Urinary bladder (tissue), 4 donors: ENCODE measurements around the gene AMZ2. TPM values are rescaled to one million over a fixed set of nuclear protein-coding genes. Genes with fewer than 3 reads are reported as not detected.
"Not testable (repeated sequence)": the region's sequence is repeated elsewhere in the genome, so short reads cannot be mapped to it uniquely, and the experiment has no call there.

Source experiments
- DNase-seq: peaks from one replicate; pipeline ENCODE4 v3.0.0-alpha.2; 2015; ENCODE audit errors: extremely low spot score
- H3K27ac ChIP-seq: one replicate; pipeline ENCODE4 v1.5.1; 2013; ENCODE audit warnings: low read depth, mild to moderate bottlenecking, moderate library complexity
- H3K36me3 ChIP-seq: one replicate; pipeline ENCODE4 v1.6.1; 2013; ENCODE audit warnings: mild to moderate bottlenecking, moderate library complexity; ENCODE audit not compliant: insufficient read depth
- H3K4me1 ChIP-seq: one replicate; pipeline ENCODE4 v1.6.1; 2013; ENCODE audit warnings: mild to moderate bottlenecking, moderate library complexity; ENCODE audit not compliant: insufficient read depth
- H3K4me3 ChIP-seq: one replicate; pipeline ENCODE4 v1.5.1; 2013; ENCODE audit warnings: low read depth, low read length
- WGBS: extraction: QIAGEN DNeasy Blood & Tissue Kit; methylation state at CpG from one replicate; pipeline ENCODE4 v1.1.7; 2013; 5-methylcytosine and 5-hydroxymethylcytosine counted together
- polyA plus RNA-seq: library from polyadenylated mRNA; stranded (reverse); fragments of 200-250 nt; gene quantifications from one replicate; pipeline ENCODE4 v1.2.3, GENCODE V29; 2013
- total RNA-seq: library from RNA; depleted of rRNA; stranded (reverse); fragments of >200 nt; gene quantifications from one replicate; pipeline ENCODE4 v1.2.3, GENCODE V29; 2014
- donor health status: healthy with polysubstance abuse.
- donor health status: healthy.

AMZ2 gene
- total and polyA plus RNA-seq, 2 donors, result 45.8 to 54.1 TPM

DNA sequence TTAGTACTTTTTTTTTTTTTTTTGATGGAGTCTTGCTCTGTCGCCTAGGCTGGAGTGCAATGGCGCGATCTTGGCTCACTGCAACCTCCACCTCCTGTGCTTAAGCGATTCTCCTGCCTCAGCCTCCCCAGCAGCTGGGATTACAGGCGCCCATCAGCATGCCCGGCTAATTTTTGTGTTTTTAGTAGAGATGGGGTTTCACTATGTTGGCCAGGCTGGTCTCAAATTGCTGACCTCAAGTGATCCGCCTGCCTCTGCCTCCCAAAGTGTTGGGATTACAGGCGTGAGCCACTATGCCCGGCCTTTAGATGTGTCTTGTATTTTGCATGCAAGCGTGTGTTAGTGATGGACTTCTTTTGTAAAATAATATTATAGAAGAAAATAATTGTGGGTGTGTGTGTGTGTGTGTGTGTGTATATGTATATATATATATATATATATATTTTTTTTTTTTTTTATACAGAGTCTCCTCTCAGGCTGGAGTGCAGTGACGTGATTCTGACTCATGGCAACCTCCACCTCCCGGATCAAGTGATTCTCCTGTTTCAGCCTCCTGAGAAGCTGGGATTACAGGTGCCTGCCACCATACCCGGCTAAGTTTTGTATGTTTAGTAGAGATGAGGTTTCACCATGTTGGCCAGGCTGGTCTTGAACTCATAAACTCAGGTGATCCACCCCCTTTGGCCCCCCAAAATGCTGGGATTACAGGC, 38.5 kb upstream of the AMZ2 start:
- DNase-seq, H3K27ac ChIP-seq, H3K36me3 ChIP-seq, H3K4me1 ChIP-seq, H3K4me3 ChIP-seq: not testable (repeated sequence)
- 96% methylated on average over 13 of the region's 13 CpGs for WGBS

GRCh38 chr17:68210570-68211315, 37.1 kb upstream of the AMZ2 start:
- 94% methylated on average over 10 of the region's 10 CpGs for WGBS
- no peak for DNase-seq

DNA sequence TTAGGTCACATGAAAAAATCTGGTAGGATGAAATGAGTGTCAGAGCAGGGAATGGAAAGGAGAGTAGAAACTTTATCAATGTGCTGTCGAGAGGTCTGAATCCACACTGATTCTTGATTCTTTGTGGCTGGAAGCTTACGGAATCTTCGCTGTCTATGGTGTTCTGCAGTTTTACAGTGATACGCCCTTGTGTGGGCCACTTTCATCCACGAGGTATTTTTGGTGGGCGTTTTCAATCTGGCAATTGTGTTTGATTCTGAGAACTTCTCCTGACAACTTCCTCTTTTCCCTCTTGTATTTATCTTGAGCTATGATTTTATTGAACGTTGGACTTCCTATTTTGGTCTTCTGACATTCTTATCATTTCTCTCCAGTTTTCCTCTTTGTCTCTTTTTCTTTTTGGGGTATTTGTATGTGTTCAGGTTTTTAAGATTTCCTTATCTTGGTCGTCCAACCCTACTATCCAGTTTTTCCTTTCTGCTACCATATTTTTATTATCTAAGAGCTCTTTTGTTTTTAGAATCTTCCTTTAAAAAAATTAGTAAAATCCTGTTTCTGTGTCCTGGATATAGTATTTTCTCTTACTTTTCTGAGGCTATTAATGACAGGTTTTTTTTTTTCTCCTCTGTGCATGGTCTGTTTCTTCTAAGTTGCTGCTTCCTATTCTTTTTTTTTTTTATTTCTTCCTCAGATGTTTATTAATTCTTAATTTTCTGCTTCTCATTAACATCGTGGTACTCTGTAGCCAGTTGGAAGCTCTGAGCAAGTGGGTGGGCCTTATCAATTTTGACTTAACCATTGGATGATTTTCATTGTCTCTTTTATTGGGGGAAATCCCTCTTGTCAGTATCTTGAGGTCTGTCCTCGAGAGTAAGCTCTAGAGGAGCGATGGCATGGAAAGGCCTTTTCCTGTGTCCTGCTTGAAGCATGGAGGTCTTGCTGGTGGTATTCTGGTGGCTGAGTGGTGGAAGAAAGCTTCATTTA, 34.1 kb upstream of the AMZ2 start:
- H3K4me1 ChIP-seq, H3K27ac ChIP-seq, DNase-seq, H3K36me3 ChIP-seq, H3K4me3 ChIP-seq: not testable (repeated sequence)
- 55% methylated on average over 11 of the region's 11 CpGs for WGBS

More at GRCh38 chr17:68210570-68211315, 37.1 kb upstream of the AMZ2 start:
- no peaks in the 10 kb centered on the region for H3K4me1 ChIP-seq
- H3K4me3 ChIP-seq, result no peak overlapping the region
- no peaks in the 10 kb centered on the region for H3K36me3 ChIP-seq
- H3K27ac ChIP-seq, result no peak overlapping the region

- not testable (repeated sequence) for H3K36me3 ChIP-seq, H3K4me3 ChIP-seq, H3K4me1 ChIP-seq, DNase-seq, H3K27ac ChIP-seq
- WGBS, result no CpG with 5 or more reads among the region's 5 CpGs
Measured at GRCh38 chr17:68215453-68215852, 32.4 kb upstream of the AMZ2 start.

GRCh38 chr17:68219429-68219828, 28.4 kb upstream of the AMZ2 start:
- not testable (repeated sequence) for H3K4me1 ChIP-seq, H3K27ac ChIP-seq, H3K36me3 ChIP-seq, DNase-seq, H3K4me3 ChIP-seq
- WGBS, result 96% methylated on average over 5 of the region's 5 CpGs

DNA sequence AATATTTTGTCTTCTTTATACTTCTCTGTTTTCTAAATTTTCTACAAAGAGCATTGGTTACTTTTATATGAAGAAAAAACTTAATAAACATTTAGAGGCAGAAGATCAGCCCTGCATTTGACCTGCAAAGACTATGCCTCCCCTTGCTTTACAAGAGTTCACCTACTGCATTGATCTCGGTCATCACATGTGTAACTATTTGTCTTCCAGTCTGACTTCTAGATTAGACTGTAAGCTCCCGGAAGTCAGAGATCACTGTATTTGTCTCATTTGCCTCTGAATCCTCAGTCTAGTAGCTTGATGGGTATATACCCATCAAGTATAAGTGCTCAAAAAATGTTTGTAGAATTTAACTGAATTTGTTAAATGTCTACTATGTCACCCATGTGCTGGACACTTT, 27.7 kb upstream of the AMZ2 start:
- WGBS, result 73% methylated on average over 1 of the region's 2 CpGs
- not testable (repeated sequence) for H3K4me3 ChIP-seq, H3K4me1 ChIP-seq, H3K36me3 ChIP-seq, H3K27ac ChIP-seq, DNase-seq

- not testable (repeated sequence) for H3K36me3 ChIP-seq, DNase-seq, H3K27ac ChIP-seq, H3K4me3 ChIP-seq, H3K4me1 ChIP-seq
- 97% methylated on average over 12 of the region's 12 CpGs for WGBS
Measured at GRCh38 chr17:68220786-68221185, 27.1 kb upstream of the AMZ2 start.

DNA sequence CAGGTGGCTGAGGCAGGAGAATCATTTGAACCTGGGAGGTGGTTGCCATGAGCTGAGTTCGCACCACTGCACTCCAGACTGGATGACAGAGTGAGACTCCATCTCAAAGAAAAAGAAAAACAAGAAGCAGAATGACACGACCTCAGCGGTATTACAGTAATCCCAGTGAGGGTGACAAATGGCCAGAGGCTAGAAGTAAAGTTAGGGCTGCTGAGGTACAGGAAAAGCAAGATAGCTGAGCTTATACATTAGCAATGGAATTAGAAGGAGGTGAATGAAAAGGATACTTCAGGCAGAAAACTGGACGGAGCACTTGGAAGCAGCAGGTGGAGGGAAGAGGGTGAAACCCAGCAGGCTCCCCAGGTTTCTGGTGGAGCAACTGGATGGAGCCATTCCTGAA, 26.1 kb upstream of the AMZ2 start:
- DNase-seq, result no peak
- WGBS, result 90% methylated on average over 4 of the region's 4 CpGs
- H3K36me3 ChIP-seq, result no peaks in the 10 kb centered on the region
- no peaks in the 10 kb centered on the region for H3K4me1 ChIP-seq
- H3K27ac ChIP-seq, result no peak overlapping the region
- no peak overlapping the region for H3K4me3 ChIP-seq

DNA sequence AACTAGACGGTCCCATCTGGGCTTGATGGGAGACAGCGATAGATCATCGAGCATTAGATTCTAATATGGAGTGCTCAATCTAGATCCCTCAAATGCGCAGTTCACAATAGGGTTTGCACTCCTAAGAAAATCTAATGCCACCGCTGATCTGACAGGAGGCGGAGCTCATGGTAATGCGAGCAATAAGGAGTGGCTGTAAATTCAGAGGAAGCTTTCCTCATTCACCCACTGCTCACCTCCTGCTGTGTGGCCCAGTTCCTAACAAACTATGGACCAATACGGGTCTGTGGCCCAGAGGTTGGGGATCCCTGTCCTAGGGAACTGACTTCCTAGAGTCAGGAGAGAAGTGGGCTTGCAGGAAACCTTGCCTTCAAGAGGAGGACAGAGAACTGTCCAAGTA, 25.2 kb upstream of the AMZ2 start:
- DNase-seq, result no peak
- 78% methylated on average over 8 of the region's 8 CpGs for WGBS

DNA sequence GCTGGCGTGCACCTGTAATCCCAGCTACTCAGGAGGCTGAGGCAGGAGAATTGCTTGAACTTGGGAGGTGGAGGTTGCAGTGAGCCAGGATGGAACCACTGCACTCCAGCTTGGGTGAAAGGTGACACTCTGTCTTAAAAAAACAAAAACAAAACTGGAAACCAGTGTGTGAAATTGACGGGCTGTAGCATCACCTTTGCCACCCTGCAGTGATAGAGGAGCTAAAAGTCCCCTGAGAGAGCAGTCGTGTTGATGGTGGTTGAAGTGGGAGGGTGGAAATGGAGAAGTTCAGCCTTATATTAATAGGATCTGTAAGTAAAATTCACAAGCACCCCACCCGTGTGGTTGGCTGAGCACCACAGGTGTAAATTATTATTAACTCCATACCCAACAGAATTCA, 22.8 kb upstream of the AMZ2 start:
- H3K4me1 ChIP-seq, H3K36me3 ChIP-seq, H3K27ac ChIP-seq, H3K4me3 ChIP-seq, DNase-seq: not testable (repeated sequence)
- WGBS, result 89% methylated on average over 4 of the region's 4 CpGs

More for the DNA sequence above, 25.2 kb upstream of the AMZ2 start:
- H3K4me1 ChIP-seq, result no peaks in the 10 kb centered on the region
- no peak overlapping the region for H3K27ac ChIP-seq
- H3K36me3 ChIP-seq, result no peaks in the 10 kb centered on the region
- H3K4me3 ChIP-seq, result no peak overlapping the region

DNA sequence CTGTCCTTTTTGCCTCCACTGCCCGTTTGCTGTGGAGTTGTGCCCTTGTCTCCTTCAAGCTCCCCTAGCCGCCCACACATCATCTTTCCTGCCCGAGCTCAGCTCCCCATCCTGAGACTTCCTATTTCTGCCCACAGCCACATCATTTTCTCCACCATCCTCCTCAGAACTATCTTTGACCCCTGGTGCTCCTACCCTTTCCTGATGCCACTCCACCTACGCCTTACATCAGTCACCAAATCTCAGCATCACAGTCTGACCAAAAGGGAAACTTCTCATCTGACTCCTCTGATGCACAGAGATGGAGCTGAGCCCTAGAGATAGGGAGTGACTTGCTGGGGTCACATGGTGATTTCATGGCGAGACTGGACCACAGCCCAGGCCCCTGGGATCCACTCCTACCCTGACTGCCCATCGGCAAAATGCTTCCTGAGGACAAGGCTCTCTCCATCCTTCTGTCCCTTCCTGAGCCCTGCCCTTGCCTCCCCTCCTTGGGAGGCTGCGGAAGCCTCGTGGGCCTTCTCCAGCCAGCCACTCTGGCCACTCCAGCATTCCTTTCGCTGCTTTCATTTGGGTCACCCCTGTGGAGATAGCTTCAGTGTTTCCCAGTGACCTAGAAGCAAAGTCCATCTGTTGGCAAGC, 19.7 kb upstream of the AMZ2 start:
- H3K4me1 ChIP-seq, H3K36me3 ChIP-seq, H3K27ac ChIP-seq, H3K4me3 ChIP-seq, DNase-seq: not testable (repeated sequence)
- WGBS, result 80% methylated on average over 9 of the region's 9 CpGs

- H3K27ac ChIP-seq, result no peak overlapping the region
- H3K36me3 ChIP-seq, result no peaks in the 10 kb centered on the region
- H3K4me3 ChIP-seq, result no peak overlapping the region
- 80% methylated on average over 17 of the region's 17 CpGs for WGBS
- peak; percentile 46 for DNase-seq
- no peaks in the 10 kb centered on the region for H3K4me1 ChIP-seq
Measured at GRCh38 chr17:68228817-68229570, 18.8 kb upstream of the AMZ2 start.
